HEK293T (cell line): ENCODE data around the gene MAK.

Experiments
- CTCF ChIA-PET: fragments of 350-600 bp; formaldehyde crosslinking; extraction: SDS; loops from one replicate; lab custom pipeline; 2021; ENCODE audit warnings: antibody characterized with exemption, inconsistent platforms; lab: Yijun Ruan, JAX
- POLR2A ChIA-PET: fragments of 350-600 bp; formaldehyde crosslinking; extraction: SDS; loops from one replicate; lab custom pipeline; 2020; ENCODE audit warnings: antibody characterized with exemption, inconsistent platforms; lab: Yijun Ruan, JAX
- DNase-seq: peaks from one replicate; pipeline ENCODE4 v3.0.0; 2012; ENCODE audit warnings: mixed read lengths; ENCODE audit errors: extremely low spot score
- ARNT ChIP-seq: fragments of 450-650 bp; IDR thresholded peaks from 2 replicates; pipeline ENCODE4 v1.6.1; 2017; ENCODE audit warnings: mild to moderate bottlenecking
- BHLHE40 ChIP-seq: fragments of 450-650 bp; IDR thresholded peaks from 2 replicates; pipeline ENCODE4 v1.6.1; 2016; ENCODE audit warnings: mild to moderate bottlenecking, moderate library complexity, borderline replicate concordance
- CTBP1 ChIP-seq: fragments of 450-650 bp; IDR thresholded peaks from 2 replicates; pipeline ENCODE4 v1.6.1; 2016; ENCODE audit warnings: borderline replicate concordance
- ELF4 ChIP-seq: fragments of 450-650 bp; IDR thresholded peaks from 2 replicates; pipeline ENCODE4 v1.6.1; 2017; ENCODE audit warnings: antibody characterized with exemption
- FOXA1 ChIP-seq: fragments of 450-650 bp; IDR thresholded peaks from 2 replicates; pipeline ENCODE4 v1.6.1; 2016; ENCODE audit warnings: mild to moderate bottlenecking
- FOXK2 ChIP-seq: fragments of 450-650 bp; IDR thresholded peaks from 2 replicates; pipeline ENCODE4 v1.6.1; 2016; ENCODE audit warnings: mild to moderate bottlenecking
- FOXM1 ChIP-seq: fragments of 450-650 bp; IDR thresholded peaks from 2 replicates; pipeline ENCODE4 v1.6.1; 2017; ENCODE audit warnings: mild to moderate bottlenecking, borderline replicate concordance
- HDGF ChIP-seq: fragments of 450-650 bp; IDR thresholded peaks from 2 replicates; pipeline ENCODE4 v1.6.1; 2017; ENCODE audit warnings: antibody characterized with exemption, borderline replicate concordance
- L3MBTL2 ChIP-seq: fragments of 450-650 bp; conservative IDR thresholded peaks from 2 replicates; pipeline ENCODE4 v1.6.1; 2016; ENCODE audit warnings: mild to moderate bottlenecking
- LEF1 ChIP-seq: fragments of 450-650 bp; IDR thresholded peaks from 2 replicates; pipeline ENCODE4 v1.6.1; 2017; ENCODE audit warnings: mild to moderate bottlenecking, borderline replicate concordance
- NFRKB ChIP-seq: fragments of 450-650 bp; IDR thresholded peaks from 2 replicates; pipeline ENCODE4 v1.6.1; 2016; ENCODE audit warnings: mild to moderate bottlenecking, moderate library complexity
- PKNOX1 ChIP-seq: fragments of 450-650 bp; IDR thresholded peaks from 2 replicates; pipeline ENCODE4 v1.6.1; 2016
- SP1 ChIP-seq: fragments of 450-650 bp; IDR thresholded peaks from 2 replicates; pipeline ENCODE4 v1.6.1; 2017
- SUZ12 ChIP-seq: fragments of 450-650 bp; IDR thresholded peaks from 2 replicates; pipeline ENCODE4 v1.6.1; 2016; ENCODE audit warnings: mild to moderate bottlenecking
- TARDBP ChIP-seq: fragments of 450-650 bp; IDR thresholded peaks from 2 replicates; pipeline ENCODE4 v1.6.1; 2016
- ZNF384 ChIP-seq: fragments of 450-650 bp; IDR thresholded peaks from 2 replicates; pipeline ENCODE4 v1.6.1; 2016

Gene MAK

GRCh38 chr6:10720265-10720959 is 117.9 kb downstream of the MAK start:
- ChIA-PET POLR2A (interaction anchor here (3.0 kb wide), 1 partner anchor 25 kb away, joined by 27 read pairs; the partner anchor contains the start of genes C6orf52 and PAK1IP1), CTCF (no interaction called here)
- DNase-seq: no peak
- TF ChIP-seq TARDBP: no peak

- no peak for DNase-seq
Observed at GRCh38 chr6:10719964-10720264, 118.4 kb downstream of the MAK start.

GRCh38 chr6:10719296-10719963 is 118.9 kb downstream of the MAK start:
- TF ChIP-seq FOXM1: no peak
- no peak for TF ChIP-seq L3MBTL2
- TF ChIP-seq SP1: no peak
- TF ChIP-seq ARNT: no peak
- no peak for TF ChIP-seq CTBP1
- no peak for TF ChIP-seq ELF4
- no peak for TF ChIP-seq PKNOX1
- TF ChIP-seq HDGF: no peak
- TF ChIP-seq ZNF384: no peak
- TF ChIP-seq NFRKB: no peak
- TF ChIP-seq FOXA1: no peak
- no peak for TF ChIP-seq FOXK2
- POLR2A ChIA-PET: no interaction called here
- DNase-seq: no peak
- CTCF ChIA-PET: no interaction called here

More at GRCh38 chr6:10719964-10720264, 118.4 kb downstream of the MAK start:
- ChIA-PET POLR2A (no interaction called here), CTCF (no interaction called here)
- no peak for TF ChIP-seq PKNOX1
- TF ChIP-seq ZNF384: no peak
- TF ChIP-seq FOXA1: no peak
- TF ChIP-seq TARDBP: no peak
- TF ChIP-seq SP1: no peak
- TF ChIP-seq HDGF: no peak
- no peak for TF ChIP-seq LEF1
- no peak for TF ChIP-seq FOXM1
- no peak for TF ChIP-seq L3MBTL2
- no peak for TF ChIP-seq CTBP1
- no peak for TF ChIP-seq SUZ12
- TF ChIP-seq BHLHE40: no peak
- no peak for TF ChIP-seq ARNT
- TF ChIP-seq NFRKB: no peak
- TF ChIP-seq FOXK2: no peak
- TF ChIP-seq ELF4: no peak

- ChIA-PET POLR2A (no interaction called here), CTCF (no interaction called here)
- TF ChIP-seq NFRKB (no peak), SUZ12 (no peak), L3MBTL2 (no peak), LEF1 (no peak), FOXA1 (no peak)
- no peak for DNase-seq
Observed at GRCh38 chr6:10713962-10714361, 124.4 kb downstream of the MAK start.
